ENCODE measurements around the gene TAOK2. TPM values are rescaled to one million over a fixed set of nuclear protein-coding genes. Genes with fewer than 3 reads are reported as not detected.

The TAOK2 gene
- total and polyA plus RNA-seq, 2 of the 13 experiments (the other 11 are each of a cell fraction or from before 2014, with no cell fraction given): 17.4 to 43.2 TPM

DNA sequence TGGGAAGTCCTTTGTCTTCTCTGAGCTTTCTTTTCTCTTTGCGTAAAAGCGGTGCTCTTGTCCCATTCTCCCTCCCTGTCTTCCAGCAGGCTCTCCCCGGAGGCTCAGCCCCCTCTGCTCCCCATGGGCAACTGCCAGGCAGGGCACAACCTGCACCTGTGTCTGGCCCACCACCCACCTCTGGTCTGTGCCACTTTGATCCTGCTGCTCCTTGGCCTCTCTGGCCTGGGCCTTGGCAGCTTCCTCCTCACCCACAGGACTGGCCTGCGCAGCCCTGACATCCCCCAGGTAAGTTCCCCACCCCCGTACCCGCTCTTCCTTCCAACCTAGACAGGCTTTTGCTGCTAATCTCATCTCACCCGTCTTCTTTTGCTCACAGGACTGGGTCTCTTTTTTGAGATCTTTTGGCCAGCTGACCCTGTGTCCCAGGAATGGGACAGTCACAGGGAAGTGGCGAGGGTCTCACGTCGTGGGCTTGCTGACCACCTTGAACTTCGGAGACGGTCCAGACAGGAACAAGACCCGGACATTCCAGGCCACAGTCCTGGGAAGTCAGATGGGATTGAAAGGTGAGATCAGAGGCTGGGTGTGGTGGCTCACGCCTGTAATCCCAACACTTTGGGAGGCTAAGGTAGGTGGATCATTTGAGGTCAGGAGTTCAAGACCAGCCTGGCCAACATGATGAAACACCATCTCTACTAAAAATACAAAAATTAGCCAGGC is 10.5 kb upstream of the TAOK2 start (continued):
- TF ChIP-seq PCBP1 (IDR thresholded peaks at IDR 0.05; ENCODE audit: borderline replicate concordance, low read depth, low read length): no peak
- TF ChIP-seq MBNL3 (CRISPR knock-in tag; conservative IDR thresholded peaks at IDR 0.05): no peak
- TF ChIP-seq ZNF614 (CRISPR knock-in tag; IDR thresholded peaks at IDR 0.05; ENCODE audit: borderline replicate concordance): no peak
- TF ChIP-seq ZKSCAN1 (IDR thresholded peaks at IDR 0.05; ENCODE audit: low read length): no peak
- 0 out of 2 replicates have a peak, but pooled peaks have one; percentile 24 for TF ChIP-seq MAF1 (CRISPR knock-in tag; IDR thresholded peaks at IDR 0.05; ENCODE audit: borderline replicate concordance)
- TF ChIP-seq MIER3 (CRISPR knock-in tag; IDR thresholded peaks at IDR 0.05; ENCODE audit: borderline replicate concordance): no peak
- 0 out of 2 replicates have a peak, but pooled peaks have one; percentile 23 for TF ChIP-seq FOXC1 (CRISPR knock-in tag; IDR thresholded peaks at IDR 0.05; ENCODE audit: borderline replicate concordance)
- TF ChIP-seq, protein P1, sequence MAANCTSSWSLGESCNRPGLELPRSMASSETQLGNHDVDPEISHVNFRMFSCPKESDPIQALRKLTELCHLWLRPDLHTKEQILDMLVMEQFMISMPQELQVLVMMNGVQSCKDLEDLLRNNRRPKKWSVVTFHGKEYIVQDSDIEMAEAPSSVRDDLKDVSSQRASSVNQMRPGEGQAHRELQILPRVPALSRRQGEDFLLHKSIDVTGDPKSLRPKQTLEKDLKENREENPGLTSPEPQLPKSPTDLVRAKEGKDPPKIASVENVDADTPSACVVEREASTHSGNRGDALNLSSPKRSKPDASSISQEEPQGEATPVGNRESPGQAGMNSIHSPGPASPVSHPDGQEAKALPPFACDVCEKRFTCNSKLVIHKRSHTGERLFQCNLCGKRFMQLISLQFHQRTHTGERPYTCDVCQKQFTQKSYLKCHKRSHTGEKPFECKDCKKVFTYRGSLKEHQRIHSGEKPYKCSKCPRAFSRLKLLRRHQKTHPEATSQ (CRISPR knock-in tag; IDR thresholded peaks at IDR 0.05; ENCODE audit: borderline replicate concordance): no peak
- TF ChIP-seq ZNF383 (CRISPR knock-in tag; IDR thresholded peaks at IDR 0.05; ENCODE audit: borderline replicate concordance): no peak
- peak; percentile 38; the same call in 1 of the 2 replicates for TF ChIP-seq HDAC1 (CRISPR knock-in tag; IDR thresholded peaks at IDR 0.05)
- no peak for TF ChIP-seq HNRNPH1 (optimal IDR thresholded peaks at IDR 0.05; ENCODE audit: low read depth, low read length)
- TF ChIP-seq HIC2 (CRISPR knock-in tag; IDR thresholded peaks at IDR 0.05; ENCODE audit: low read depth): no peak
- TF ChIP-seq ZBTB7B (CRISPR knock-in tag; IDR thresholded peaks at IDR 0.05): 0 out of 2 replicates have a peak, but pooled peaks have one; percentile 6
- TF ChIP-seq MTA1 (CRISPR knock-in tag; IDR thresholded peaks at IDR 0.05; ENCODE audit: borderline replicate concordance): no peak
- TF ChIP-seq, protein P2, sequence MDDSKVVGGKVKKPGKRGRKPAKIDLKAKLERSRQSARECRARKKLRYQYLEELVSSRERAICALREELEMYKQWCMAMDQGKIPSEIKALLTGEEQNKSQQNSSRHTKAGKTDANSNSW (CRISPR knock-in tag; IDR thresholded peaks at IDR 0.05; ENCODE audit: borderline replicate concordance): no peak
- no peak for TF ChIP-seq ZNF558 (CRISPR knock-in tag; IDR thresholded peaks at IDR 0.05; ENCODE audit: borderline replicate concordance)
- TF ChIP-seq PAXIP1 (CRISPR knock-in tag; conservative IDR thresholded peaks at IDR 0.05): 0 out of 2 replicates have a peak, but pooled peaks have one; percentile 4
- peak; percentile 96 for TF ChIP-seq ZNF768 (CRISPR knock-in tag; IDR thresholded peaks at IDR 0.05)
- TF ChIP-seq ZNF775 (CRISPR knock-in tag; IDR thresholded peaks at IDR 0.05; ENCODE audit: borderline replicate concordance): 0 out of 2 replicates have a peak, but pooled peaks have one; percentile 37
- peak; percentile 75; the same call in 1 of the 2 replicates for TF ChIP-seq NFKB2 (CRISPR knock-in tag; IDR thresholded peaks at IDR 0.05; ENCODE audit: borderline replicate concordance)
- TF ChIP-seq, protein P3, sequence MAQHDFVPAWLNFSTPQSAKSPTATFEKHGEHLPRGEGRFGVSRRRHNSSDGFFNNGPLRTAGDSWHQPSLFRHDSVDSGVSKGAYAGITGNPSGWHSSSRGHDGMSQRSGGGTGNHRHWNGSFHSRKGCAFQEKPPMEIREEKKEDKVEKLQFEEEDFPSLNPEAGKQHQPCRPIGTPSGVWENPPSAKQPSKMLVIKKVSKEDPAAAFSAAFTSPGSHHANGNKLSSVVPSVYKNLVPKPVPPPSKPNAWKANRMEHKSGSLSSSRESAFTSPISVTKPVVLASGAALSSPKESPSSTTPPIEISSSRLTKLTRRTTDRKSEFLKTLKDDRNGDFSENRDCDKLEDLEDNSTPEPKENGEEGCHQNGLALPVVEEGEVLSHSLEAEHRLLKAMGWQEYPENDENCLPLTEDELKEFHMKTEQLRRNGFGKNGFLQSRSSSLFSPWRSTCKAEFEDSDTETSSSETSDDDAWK (CRISPR knock-in tag; IDR thresholded peaks at IDR 0.05): no peak

All from HepG2 (cell line).